ENCODE results near the gene ACTN2.

The ACTN2 gene

DNA sequence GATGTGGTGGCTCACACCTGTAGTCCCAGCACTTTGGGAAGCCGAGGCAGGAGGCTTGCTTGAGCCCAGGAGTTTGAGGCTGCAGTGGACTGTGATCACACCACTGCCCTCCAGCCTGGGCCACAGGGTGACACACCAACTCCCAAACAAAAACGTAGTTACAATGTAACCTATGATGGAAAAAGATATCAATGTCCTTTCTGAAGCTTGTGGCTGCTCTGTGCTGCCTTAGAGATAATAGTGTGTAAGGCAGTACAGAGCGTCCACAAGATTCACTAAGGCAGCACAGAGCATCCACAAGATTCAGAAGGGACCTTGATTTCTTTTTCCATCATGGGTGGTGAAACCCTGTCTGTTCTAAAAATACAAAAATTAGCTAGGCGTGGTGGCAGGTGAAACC lies 42.5 kb downstream of the ACTN2 start:
- Histone ChIP-seq H3K9ac (ENCODE audit: low read length in 5 of 5) (no peak overlapping the region), H3K4me1 (ENCODE audit: control insufficient read depth in 5 of 5, insufficient read depth in 5 of 5, low read length in 5 of 5) (no peaks in the 10 kb centered on the region), H3K27ac (ENCODE audit: low read depth, low read length) (no peak overlapping the region), H3K27me3 (ENCODE audit: control insufficient read depth in 5 of 5, insufficient read depth in 4 of 5, low read length in 5 of 5) (peaks cover 0 to 4% (median 0%) of the 10 kb centered on the region in 5 donors), H3K9me3 (ENCODE audit: control insufficient read depth in 5 of 5, low read length in 5 of 5) (peaks cover 0 to 4% (median 3%) of the 10 kb centered on the region in 5 donors), H3K4me3 (ENCODE audit: low read depth in 1 of 5, low read length in 5 of 5) (no peak overlapping the region), H3K36me3 (ENCODE audit: control insufficient read depth in 5 of 5, insufficient read depth in 5 of 5, low read length in 5 of 5) (no peaks in the 10 kb centered on the region)

- Histone ChIP-seq H3K9ac (ENCODE audit: low read length in 5 of 5) (no peak overlapping the region), H3K9me3 (ENCODE audit: control insufficient read depth in 5 of 5, low read length in 5 of 5) (no peaks in the 10 kb centered on the region), H3K27me3 (ENCODE audit: control insufficient read depth in 5 of 5, insufficient read depth in 4 of 5, low read length in 5 of 5) (no peaks in the 10 kb centered on the region), H3K4me1 (ENCODE audit: control insufficient read depth in 5 of 5, insufficient read depth in 5 of 5, low read length in 5 of 5) (no peaks in the 10 kb centered on the region), H3K4me3 (ENCODE audit: low read depth in 1 of 5, low read length in 5 of 5) (no peak overlapping the region), H3K27ac (ENCODE audit: low read depth, low read length) (no peak overlapping the region), H3K36me3 (ENCODE audit: control insufficient read depth in 5 of 5, insufficient read depth in 5 of 5, low read length in 5 of 5) (no peaks in the 10 kb centered on the region)
These were observed 47.4 kb downstream of the ACTN2 start for GRCh38 chr1:236733653-236734052.

DNA sequence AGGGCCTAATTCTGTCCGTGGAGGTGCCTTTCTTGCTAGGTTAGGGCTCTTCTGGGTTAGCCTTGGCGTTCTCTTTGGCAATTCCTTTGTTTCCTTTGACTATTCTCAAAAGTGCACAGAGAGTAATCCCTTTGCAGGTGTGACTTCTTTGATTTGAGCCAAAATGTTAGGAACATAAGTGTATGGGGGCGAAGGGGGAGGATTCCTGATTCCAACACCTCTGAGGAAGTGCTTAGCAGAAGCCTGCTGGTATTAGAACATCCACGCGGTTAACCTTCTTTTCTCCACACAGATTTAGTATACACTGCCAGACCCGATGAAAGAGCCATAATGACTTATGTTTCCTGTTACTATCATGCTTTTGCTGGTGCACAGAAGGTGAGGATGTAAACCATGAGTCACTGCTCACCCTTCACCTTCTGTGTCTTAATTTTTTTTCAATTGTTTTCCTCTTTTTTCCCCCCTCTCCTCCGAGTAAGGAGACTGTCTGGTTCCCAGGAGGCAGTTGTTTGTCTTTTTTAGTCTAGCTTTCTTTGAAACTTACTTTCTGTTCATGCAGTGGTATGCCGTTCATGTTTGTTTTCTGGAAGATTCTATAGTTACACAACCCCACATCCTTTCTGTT lies 48.0 kb downstream of the ACTN2 start:
- no peaks in the 10 kb centered on the region for H3K9me3 ChIP-seq (ENCODE audit: control insufficient read depth in 5 of 5, low read length in 5 of 5)
- no peak overlapping the region for H3K27ac ChIP-seq (ENCODE audit: low read depth, low read length)
- H3K9ac ChIP-seq (ENCODE audit: low read length in 5 of 5), result no peak overlapping the region
- H3K36me3 ChIP-seq (ENCODE audit: control insufficient read depth in 5 of 5, insufficient read depth in 5 of 5, low read length in 5 of 5), result no peaks in the 10 kb centered on the region
- H3K27me3 ChIP-seq (ENCODE audit: control insufficient read depth in 5 of 5, insufficient read depth in 4 of 5, low read length in 5 of 5), result no peaks in the 10 kb centered on the region
- H3K4me3 ChIP-seq (ENCODE audit: low read depth in 1 of 5, low read length in 5 of 5), result no peak overlapping the region
- no peaks in the 10 kb centered on the region for H3K4me1 ChIP-seq (ENCODE audit: control insufficient read depth in 5 of 5, insufficient read depth in 5 of 5, low read length in 5 of 5)

GRCh38 chr1:236736761-236737160 lies 50.5 kb downstream of the ACTN2 start:
- Histone ChIP-seq H3K4me3 (ENCODE audit: low read depth in 1 of 5, low read length in 5 of 5) (no peak overlapping the region), H3K4me1 (ENCODE audit: control insufficient read depth in 5 of 5, insufficient read depth in 5 of 5, low read length in 5 of 5) (no peaks in the 10 kb centered on the region), H3K27ac (ENCODE audit: low read depth, low read length) (no peak overlapping the region), H3K9ac (ENCODE audit: low read length in 5 of 5) (no peak overlapping the region), H3K36me3 (ENCODE audit: control insufficient read depth in 5 of 5, insufficient read depth in 5 of 5, low read length in 5 of 5) (no peaks in the 10 kb centered on the region), H3K9me3 (ENCODE audit: control insufficient read depth in 5 of 5, low read length in 5 of 5) (no peaks in the 10 kb centered on the region), H3K27me3 (ENCODE audit: control insufficient read depth in 5 of 5, insufficient read depth in 4 of 5, low read length in 5 of 5) (no peaks in the 10 kb centered on the region)

- H3K36me3 ChIP-seq (ENCODE audit: control insufficient read depth in 5 of 5, insufficient read depth in 5 of 5, low read length in 5 of 5), result no peaks in the 10 kb centered on the region
- H3K27me3 ChIP-seq (ENCODE audit: control insufficient read depth in 5 of 5, insufficient read depth in 4 of 5, low read length in 5 of 5), result no peaks in the 10 kb centered on the region
- no peak overlapping the region for H3K27ac ChIP-seq (ENCODE audit: low read depth, low read length)
These were observed 55.5 kb downstream of the ACTN2 start for GRCh38 chr1:236741753-236742152.

GRCh38 chr1:236742421-236743160 lies 56.3 kb downstream of the ACTN2 start:
- Histone ChIP-seq H3K27ac (ENCODE audit: low read depth, low read length) (no peak overlapping the region), H3K4me1 (ENCODE audit: control insufficient read depth in 5 of 5, insufficient read depth in 5 of 5, low read length in 5 of 5) (no peaks in the 10 kb centered on the region), H3K27me3 (ENCODE audit: control insufficient read depth in 5 of 5, insufficient read depth in 4 of 5, low read length in 5 of 5) (no peaks in the 10 kb centered on the region), H3K9me3 (ENCODE audit: control insufficient read depth in 5 of 5, low read length in 5 of 5) (no peaks in the 10 kb centered on the region), H3K36me3 (ENCODE audit: control insufficient read depth in 5 of 5, insufficient read depth in 5 of 5, low read length in 5 of 5) (no peaks in the 10 kb centered on the region), H3K9ac (ENCODE audit: low read length in 5 of 5) (no peak overlapping the region), H3K4me3 (ENCODE audit: low read depth in 1 of 5, low read length in 5 of 5) (no peak overlapping the region)

More at GRCh38 chr1:236741753-236742152, 55.5 kb downstream of the ACTN2 start:
- Histone ChIP-seq H3K9ac (ENCODE audit: low read length in 5 of 5) (no peak overlapping the region), H3K9me3 (ENCODE audit: control insufficient read depth in 5 of 5, low read length in 5 of 5) (no peaks in the 10 kb centered on the region), H3K4me3 (ENCODE audit: low read depth in 1 of 5, low read length in 5 of 5) (no peak overlapping the region), H3K4me1 (ENCODE audit: control insufficient read depth in 5 of 5, insufficient read depth in 5 of 5, low read length in 5 of 5) (no peaks in the 10 kb centered on the region)

- Histone ChIP-seq H3K36me3 (ENCODE audit: control insufficient read depth in 5 of 5, insufficient read depth in 5 of 5, low read length in 5 of 5) (no peaks in the 10 kb centered on the region), H3K27ac (ENCODE audit: low read depth, low read length) (no peak overlapping the region)
These were observed 58.2 kb downstream of the ACTN2 start for GRCh38 chr1:236744533-236744932.

GRCh38 chr1:236746785-236747184 lies 60.5 kb downstream of the ACTN2 start:
- no peak overlapping the region for H3K9ac ChIP-seq (ENCODE audit: low read length in 5 of 5)
- H3K36me3 ChIP-seq (ENCODE audit: control insufficient read depth in 5 of 5, insufficient read depth in 5 of 5, low read length in 5 of 5), result no peaks in the 10 kb centered on the region
- H3K4me1 ChIP-seq (ENCODE audit: control insufficient read depth in 5 of 5, insufficient read depth in 5 of 5, low read length in 5 of 5), result peaks cover 0 to 3% (median 0%) of the 10 kb centered on the region in 5 donors
- H3K4me3 ChIP-seq (ENCODE audit: low read depth in 1 of 5, low read length in 5 of 5), result no peak overlapping the region
- H3K27ac ChIP-seq (ENCODE audit: low read depth, low read length), result no peak overlapping the region
- no peaks in the 10 kb centered on the region for H3K9me3 ChIP-seq (ENCODE audit: control insufficient read depth in 5 of 5, low read length in 5 of 5)
- peaks cover 0 to 4% (median 0%) of the 10 kb centered on the region in 5 donors for H3K27me3 ChIP-seq (ENCODE audit: control insufficient read depth in 5 of 5, insufficient read depth in 4 of 5, low read length in 5 of 5)

More at GRCh38 chr1:236744533-236744932, 58.2 kb downstream of the ACTN2 start:
- Histone ChIP-seq H3K9me3 (ENCODE audit: control insufficient read depth in 5 of 5, low read length in 5 of 5) (no peaks in the 10 kb centered on the region), H3K9ac (ENCODE audit: low read length in 5 of 5) (no peak overlapping the region), H3K27me3 (ENCODE audit: control insufficient read depth in 5 of 5, insufficient read depth in 4 of 5, low read length in 5 of 5) (no peaks in the 10 kb centered on the region), H3K4me1 (ENCODE audit: control insufficient read depth in 5 of 5, insufficient read depth in 5 of 5, low read length in 5 of 5) (no peaks in the 10 kb centered on the region), H3K4me3 (ENCODE audit: low read depth in 1 of 5, low read length in 5 of 5) (no peak overlapping the region)

GRCh38 chr1:236747311-236747985 lies 61.1 kb downstream of the ACTN2 start:
- no peaks in the 10 kb centered on the region for H3K36me3 ChIP-seq (ENCODE audit: control insufficient read depth in 5 of 5, insufficient read depth in 5 of 5, low read length in 5 of 5)
- no peak overlapping the region for H3K4me3 ChIP-seq (ENCODE audit: low read depth in 1 of 5, low read length in 5 of 5)
- peaks cover 0 to 3% (median 0%) of the 10 kb centered on the region in 5 donors for H3K4me1 ChIP-seq (ENCODE audit: control insufficient read depth in 5 of 5, insufficient read depth in 5 of 5, low read length in 5 of 5)
- H3K27me3 ChIP-seq (ENCODE audit: control insufficient read depth in 5 of 5, insufficient read depth in 4 of 5, low read length in 5 of 5), result peaks cover 0 to 4% (median 0%) of the 10 kb centered on the region in 5 donors
- no peak overlapping the region for H3K27ac ChIP-seq (ENCODE audit: low read depth, low read length)
- H3K9me3 ChIP-seq (ENCODE audit: control insufficient read depth in 5 of 5, low read length in 5 of 5), result no peaks in the 10 kb centered on the region
- no peak overlapping the region for H3K9ac ChIP-seq (ENCODE audit: low read length in 5 of 5)

DNA sequence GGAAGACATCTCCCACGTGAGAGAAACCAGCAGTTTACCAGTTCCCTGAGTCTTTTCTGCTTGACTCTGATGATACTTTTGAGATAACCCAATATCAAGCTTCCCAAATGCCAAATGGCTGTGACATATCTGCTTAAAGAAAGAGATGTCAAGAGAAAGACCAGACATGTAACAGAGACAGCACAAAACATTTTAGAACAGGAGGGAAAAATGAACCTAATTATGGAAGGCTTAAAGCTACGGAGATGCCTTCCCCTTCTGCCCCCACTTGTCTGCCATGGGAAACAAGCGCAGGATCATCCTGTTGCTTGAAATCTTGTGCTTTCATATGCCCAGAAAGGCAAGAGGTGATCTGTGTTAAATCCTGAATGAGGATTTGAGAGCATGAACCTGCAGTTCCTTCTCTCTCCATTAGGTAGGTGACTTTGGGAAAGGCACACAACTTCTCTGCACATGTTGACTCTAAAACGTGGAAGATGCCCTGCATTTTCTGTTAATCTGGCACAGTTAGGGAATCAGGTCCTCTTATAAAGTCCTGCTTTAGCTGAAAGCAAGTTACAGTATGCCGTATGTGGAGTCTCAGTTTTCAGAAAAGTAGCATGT lies 62.1 kb downstream of the ACTN2 start:
- no peak overlapping the region for H3K27ac ChIP-seq (ENCODE audit: low read depth, low read length)
- H3K4me3 ChIP-seq (ENCODE audit: low read depth in 1 of 5, low read length in 5 of 5), result no peak overlapping the region
- H3K9ac ChIP-seq (ENCODE audit: low read length in 5 of 5), result no peak overlapping the region
- no peaks in the 10 kb centered on the region for H3K36me3 ChIP-seq (ENCODE audit: control insufficient read depth in 5 of 5, insufficient read depth in 5 of 5, low read length in 5 of 5)
- H3K27me3 ChIP-seq (ENCODE audit: control insufficient read depth in 5 of 5, insufficient read depth in 4 of 5, low read length in 5 of 5), result peaks cover 0 to 4% (median 0%) of the 10 kb centered on the region in 5 donors
- peaks cover 0 to 3% (median 0%) of the 10 kb centered on the region in 5 donors for H3K4me1 ChIP-seq (ENCODE audit: control insufficient read depth in 5 of 5, insufficient read depth in 5 of 5, low read length in 5 of 5)
- H3K9me3 ChIP-seq (ENCODE audit: control insufficient read depth in 5 of 5, low read length in 5 of 5), result no peaks in the 10 kb centered on the region

Measured in subcutaneous abdominal adipose tissue (tissue), 5 donors.